ENCODE data around the gene PRRX1.

Gene PRRX1

DNA sequence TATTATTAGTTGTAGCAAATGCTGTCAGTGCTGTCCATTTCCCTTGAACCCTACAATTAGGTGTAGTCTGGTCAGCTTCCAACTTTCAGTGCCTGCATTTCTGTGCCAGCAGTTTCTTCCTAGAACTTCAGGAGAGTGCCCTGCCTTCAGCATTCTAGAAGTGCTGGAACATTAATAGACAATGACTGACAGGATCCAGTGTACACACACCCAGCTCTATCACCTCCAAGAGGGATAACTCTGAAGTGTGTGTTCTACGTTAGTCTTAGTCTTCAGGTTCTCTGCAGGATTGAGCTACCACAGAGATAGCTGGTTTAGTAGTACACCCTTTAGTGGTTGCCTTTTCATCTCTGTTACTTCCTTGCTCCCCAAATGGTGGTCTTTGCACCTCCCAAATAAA, 61.4 kb downstream of the PRRX1 start:
- DNase-seq: no peak

DNA sequence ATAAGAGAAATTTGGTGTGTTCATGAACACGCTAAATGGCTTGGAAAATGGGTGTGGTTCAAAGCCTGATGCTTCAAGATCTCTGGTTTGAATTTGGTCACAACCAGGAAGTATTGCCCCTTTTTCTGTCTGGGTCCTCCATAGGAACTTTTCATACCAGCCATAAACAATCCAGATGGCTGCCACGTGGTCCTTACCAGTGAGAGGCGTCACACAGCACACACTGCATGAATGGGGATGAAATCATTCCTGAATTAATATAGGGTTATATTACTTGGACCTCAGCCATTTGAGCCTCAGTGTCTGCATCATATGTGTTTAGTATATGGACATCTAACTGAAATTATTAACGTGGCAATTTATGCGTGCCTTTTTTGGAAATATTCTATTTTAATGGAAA, 64.0 kb downstream of the PRRX1 start:
- DNase-seq: no peak

DNA sequence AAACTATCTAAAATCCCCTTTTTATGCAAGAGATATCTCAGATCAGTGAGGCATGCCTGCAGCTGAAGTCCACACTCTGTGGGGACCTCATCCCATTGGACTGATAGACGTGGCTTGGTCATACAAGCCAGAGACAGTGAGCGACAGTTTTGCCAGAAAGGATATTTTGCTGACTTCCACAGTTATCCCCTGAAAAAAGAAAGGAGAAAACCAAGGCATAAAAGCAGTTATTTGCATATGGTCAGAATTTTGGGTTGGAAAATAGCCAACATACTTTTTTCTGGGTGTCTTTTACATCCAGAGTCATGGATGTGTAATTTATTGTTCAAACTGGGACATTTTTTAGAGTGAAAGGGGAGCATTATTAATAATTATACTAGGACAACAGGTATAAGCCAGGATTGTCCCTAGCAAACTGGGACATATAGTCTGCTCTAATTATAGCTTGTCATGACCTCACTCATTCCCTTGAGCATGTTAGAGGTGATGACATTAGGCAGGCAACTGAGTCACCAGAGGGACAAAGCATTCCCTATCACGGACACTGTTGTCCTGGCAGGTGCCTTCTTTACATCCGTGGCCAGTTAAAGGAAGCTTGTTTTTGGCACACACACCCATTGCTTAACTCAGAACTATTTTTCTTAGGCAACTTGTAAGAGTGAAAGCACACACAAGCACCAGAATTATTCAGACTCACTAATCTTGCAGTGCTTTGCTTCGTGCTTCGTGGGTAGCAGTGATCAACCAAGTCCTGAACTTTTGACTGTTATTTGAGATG, 65.5 kb downstream of the PRRX1 start:
- no peak for DNase-seq

- DNase-seq: no peak
Measured at GRCh38 chr1:170730014-170730413, 66.1 kb downstream of the PRRX1 start.

DNA sequence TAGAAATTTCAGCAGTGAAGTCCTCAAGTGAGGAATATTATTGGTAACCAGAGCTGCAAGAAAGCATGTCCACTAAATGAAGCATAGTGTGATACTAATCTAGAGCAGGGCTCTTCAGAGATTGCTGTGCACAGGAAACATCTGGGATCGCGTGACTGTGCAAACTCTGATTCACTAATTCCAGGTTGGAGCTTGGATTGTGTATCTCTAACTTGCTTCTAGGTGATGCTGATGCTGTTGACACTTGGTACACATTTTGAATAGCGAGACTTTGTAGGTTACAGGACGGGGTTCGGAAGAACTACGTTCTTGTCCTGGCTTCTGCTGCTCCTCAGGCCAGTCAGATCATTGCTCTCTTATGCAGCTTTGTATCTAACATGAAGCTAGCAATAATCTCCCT, 66.5 kb downstream of the PRRX1 start:
- no peak for DNase-seq

DNA sequence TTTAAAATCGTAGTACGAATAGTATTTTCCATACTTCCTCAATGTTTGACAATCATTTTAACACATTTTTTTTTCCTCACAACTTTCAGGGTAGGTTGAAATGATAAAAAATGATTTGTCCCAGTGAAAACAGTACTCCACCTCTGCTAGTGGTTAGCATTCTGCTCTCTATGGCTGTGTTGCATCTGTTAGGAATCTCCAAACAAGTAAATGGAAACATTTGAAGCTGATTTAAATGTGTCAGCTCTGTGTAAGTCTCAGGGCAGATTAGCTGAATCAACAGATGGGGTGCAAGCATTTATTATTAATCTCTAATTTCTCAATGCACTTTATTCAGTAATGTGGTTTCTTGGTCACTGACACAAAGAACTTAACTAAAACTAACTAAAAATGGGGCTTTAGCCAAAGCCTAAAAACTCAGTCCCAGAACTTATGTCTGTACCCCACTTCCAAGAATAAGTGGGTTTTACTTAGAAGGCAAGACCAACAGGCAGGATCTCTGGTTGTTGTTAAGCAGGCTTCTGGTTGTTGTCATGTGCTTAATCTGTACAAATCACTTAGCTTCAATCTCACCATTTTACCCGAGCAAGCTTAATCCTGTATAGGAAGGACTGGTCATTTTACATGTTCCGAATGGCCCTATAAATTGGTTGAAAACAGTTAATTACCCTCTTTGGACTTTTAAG, 67.8 kb downstream of the PRRX1 start:
- no peak for DNase-seq

DNA sequence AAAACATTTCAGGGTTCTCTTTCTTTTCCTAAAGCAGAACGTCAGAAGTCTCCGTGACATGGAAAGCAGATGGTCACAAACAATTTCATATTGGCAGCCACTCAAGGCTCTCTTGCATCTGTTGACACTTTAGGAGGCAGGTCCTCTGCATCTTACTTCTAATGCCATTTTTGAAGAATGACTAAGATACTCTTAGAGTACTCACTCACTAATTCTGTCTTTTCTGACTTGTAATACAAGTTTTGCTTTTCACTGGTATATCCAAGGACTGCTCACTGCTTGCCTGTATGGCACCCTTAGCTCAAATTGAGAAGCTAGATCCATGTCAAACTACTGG, 68.3 kb downstream of the PRRX1 start:
- DNase-seq: no peak

DNA sequence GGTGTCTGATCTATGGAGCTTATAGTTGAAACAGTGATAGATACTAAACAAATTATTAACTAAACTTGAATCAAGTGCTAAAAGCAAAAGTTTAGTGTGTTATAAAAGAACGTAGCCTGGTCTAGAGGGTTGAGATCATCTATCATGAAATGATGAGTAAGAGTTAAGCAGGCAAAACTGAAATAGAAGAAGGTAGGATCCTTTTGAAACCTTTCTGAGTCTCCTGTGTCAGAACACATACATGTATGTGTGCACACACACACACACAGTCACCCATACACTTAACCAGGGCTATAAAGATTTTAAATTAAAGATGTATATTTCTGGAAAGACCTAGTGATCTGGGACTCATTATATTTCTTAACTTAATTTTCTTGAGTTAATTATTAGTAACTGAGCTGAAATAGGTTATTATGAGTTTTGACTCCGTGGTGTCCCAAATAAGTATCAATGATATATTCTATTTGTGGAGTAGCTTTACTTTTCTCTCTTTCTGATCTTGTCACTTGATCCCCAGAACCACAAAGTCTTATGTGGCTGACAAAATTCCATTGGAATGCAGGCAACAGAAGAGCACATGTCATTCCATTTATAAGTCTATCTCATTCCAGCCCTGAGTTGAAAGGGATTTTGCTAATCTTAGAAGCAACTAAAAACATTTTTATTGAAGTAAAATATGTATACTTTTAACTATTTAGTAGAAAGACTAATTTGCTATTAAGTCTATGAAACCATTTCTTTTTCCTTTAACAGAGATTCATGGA, 70.7 kb downstream of the PRRX1 start:
- DNase-seq: no peak

- no peak for DNase-seq
Measured at GRCh38 chr1:170735366-170736263, 71.7 kb downstream of the PRRX1 start.

GRCh38 chr1:170739803-170740202, 75.9 kb downstream of the PRRX1 start:
- no peak for DNase-seq

GRCh38 chr1:170741678-170742077, 77.7 kb downstream of the PRRX1 start:
- no peak for DNase-seq

- no peak for DNase-seq
Measured at GRCh38 chr1:170742600-170742999, 78.7 kb downstream of the PRRX1 start.

- DNase-seq: no peak
Measured at GRCh38 chr1:170743083-170743482, 79.2 kb downstream of the PRRX1 start.

- DNase-seq: no peak
Measured at GRCh38 chr1:170749549-170749948, 85.6 kb downstream of the PRRX1 start.

GRCh38 chr1:170749959-170750358, 86.0 kb downstream of the PRRX1 start:
- DNase-seq: no peak

DNA sequence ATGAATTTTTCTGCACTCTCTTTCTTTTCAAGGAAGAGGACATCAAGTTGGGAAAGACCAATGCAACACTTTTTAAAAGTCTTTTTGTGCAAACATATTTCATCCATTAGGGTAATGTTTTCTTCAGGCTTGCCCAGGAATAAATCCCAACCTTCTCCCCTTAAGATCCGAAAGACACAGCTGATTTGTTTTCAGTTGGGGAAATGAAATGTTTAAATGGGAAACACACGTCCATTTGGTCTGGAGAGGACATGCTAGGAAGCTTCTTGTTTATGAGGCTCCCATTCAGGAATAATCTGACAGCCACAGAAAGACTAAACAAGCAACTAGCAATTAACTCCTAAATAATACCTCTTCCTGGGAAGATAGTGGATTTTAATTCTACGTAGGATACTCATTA, 91.9 kb downstream of the PRRX1 start:
- DNase-seq: no peak

GRCh38 chr1:170758992-170759391, 95.1 kb downstream of the PRRX1 start:
- no peak for DNase-seq

GRCh38 chr1:170765279-170765678, 101.3 kb downstream of the PRRX1 start:
- DNase-seq: no peak

- peak; percentile 9 for DNase-seq
Measured at GRCh38 chr1:170765712-170766330, 101.9 kb downstream of the PRRX1 start.

DNA sequence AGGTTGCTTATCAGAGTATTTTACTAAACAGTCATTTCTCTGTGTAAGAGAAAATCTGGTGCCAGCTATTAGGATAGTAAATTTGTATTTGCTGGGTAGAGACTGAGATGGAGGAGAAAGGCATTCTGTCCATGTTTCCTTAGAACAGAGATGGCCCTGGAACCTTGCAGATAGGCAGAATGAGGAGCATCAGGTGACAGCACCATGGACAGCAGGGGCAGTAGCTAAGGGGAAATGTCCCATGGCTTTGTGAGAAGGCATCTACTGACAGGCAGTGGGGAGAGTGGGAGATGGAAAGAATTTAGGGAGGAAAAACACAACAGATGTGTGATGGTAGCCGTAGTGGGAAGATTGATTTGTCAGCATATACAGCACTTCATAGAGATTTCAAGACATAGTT, 105.0 kb downstream of the PRRX1 start:
- no peak for DNase-seq

DNA sequence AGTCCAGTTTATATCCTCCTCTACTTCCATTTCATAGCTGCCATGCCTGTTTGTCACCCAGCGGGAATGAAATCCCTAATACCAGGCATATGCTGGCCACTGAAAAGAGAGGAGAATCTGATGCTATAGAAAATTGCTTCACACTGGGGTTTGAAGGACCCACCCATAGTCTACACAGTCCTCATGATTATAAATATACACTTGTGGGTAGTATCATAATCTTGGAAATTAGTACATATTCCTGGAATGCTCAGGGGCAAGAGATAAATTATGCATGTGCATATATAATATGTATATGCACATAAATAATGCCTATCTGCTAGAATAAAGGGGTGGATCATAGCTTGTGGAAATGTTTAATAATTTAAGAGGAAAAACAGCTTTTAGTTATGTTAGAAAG, 105.8 kb downstream of the PRRX1 start:
- no peak for DNase-seq

DNA sequence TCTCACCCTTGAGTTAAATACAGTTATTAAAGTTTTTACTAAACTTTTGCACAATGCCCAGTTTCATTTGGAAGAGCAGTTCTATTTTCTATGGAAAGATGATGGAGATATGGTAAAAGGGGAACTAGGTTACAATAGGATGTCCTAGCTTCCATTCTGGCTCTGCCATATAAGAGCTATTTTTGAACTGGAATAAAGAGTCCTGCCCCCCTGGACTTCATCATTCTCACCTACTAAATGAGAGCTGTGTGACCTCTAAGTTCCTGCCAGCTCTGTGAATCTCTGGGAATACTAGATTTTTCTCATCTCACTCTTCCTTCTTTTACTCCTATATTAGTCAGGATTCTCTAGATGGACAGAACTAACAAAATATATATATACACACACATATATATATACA, 106.3 kb downstream of the PRRX1 start:
- DNase-seq: no peak

GRCh38 chr1:170776252-170776651, 112.3 kb downstream of the PRRX1 start:
- no peak for DNase-seq

Measured in hematopoietic multipotent progenitor cell treated with erythropoietin and hydrocortisone succinate and interleukin-3 and kit ligand, for 6 days (in vitro differentiated cells).